Endothelial cell of umbilical vein (primary cell): ENCODE data around the gene PIEZO2.

Experiments
- CTCF ChIP-seq, 2 donors: IDR thresholded peaks; 1 replicate in 1 of 2; 2 replicates in 1 of 2; pipeline ENCODE4 v1.5.1; 2011; ENCODE audit warnings: low read length in 2 of 2, mild to moderate bottlenecking in 2 of 2, moderate library complexity in 2 of 2, control low read depth in 1 of 2, inconsistent platforms in 1 of 2, low read depth in 1 of 2; ENCODE audit not compliant: insufficient read depth in 1 of 2; ENCODE audit errors: extremely low read depth in 1 of 2
- EZH2 ChIP-seq: IDR thresholded peaks from 2 replicates; pipeline ENCODE4 v1.6.1; 2012; ENCODE audit warnings: borderline replicate concordance, low read depth, mild to moderate bottlenecking, moderate library complexity, low read length, inconsistent platforms; ENCODE audit not compliant: severe bottlenecking
- FOS ChIP-seq: IDR thresholded peaks from 2 replicates; pipeline ENCODE4 v1.6.1; 2011; ENCODE audit warnings: mild to moderate bottlenecking, low read length, moderate library complexity, borderline replicate concordance; ENCODE audit not compliant: insufficient read depth
- MYC ChIP-seq: IDR thresholded peaks from one replicate; pipeline ENCODE4 v1.6.1; 2011; ENCODE audit warnings: mild to moderate bottlenecking, low read depth, low read length
- POLR2A ChIP-seq: IDR thresholded peaks from 2 replicates; pipeline ENCODE4 v1.6.1; 2012; ENCODE audit warnings: low read depth, mild to moderate bottlenecking, control low read depth, low read length
- POLR2AphosphoS5 ChIP-seq: IDR thresholded peaks from 2 replicates; pipeline ENCODE4 v1.6.1; 2012; ENCODE audit warnings: low read depth, mild to moderate bottlenecking, control low read depth, low read length, moderate library complexity; ENCODE audit not compliant: insufficient read depth
- TF ChIP-seq, protein P1 (sequence below): IDR thresholded peaks from 2 replicates; pipeline ENCODE4 v1.6.1; 2011; ENCODE audit not compliant: insufficient read depth, insufficient read length

DNA sequence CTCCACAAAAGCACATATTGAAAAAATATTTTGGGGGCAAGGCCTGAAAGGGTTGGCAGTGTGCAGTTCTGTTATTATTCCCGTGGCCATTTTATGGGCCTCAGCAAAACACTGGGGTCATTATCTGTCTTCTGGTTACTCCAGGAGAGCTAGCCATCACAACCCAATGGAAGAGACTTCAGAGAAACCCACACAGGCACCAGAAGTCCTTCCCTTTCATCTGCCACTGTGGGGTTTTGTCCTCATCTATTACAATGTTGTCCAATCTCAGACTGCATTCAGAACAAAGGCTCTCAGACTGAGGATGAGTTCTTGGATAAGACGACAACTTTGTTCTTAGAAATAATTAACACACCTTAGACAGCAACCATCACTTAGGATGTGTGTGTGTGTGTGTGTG lies 98.4 kb downstream of the PIEZO2 start:
- TF ChIP-seq CTCF (IDR thresholded peaks at IDR 0.05; ENCODE audit: extremely low read depth in 1 of 2, insufficient read depth in 1 of 2, low read depth in 1 of 2, low read length in 2 of 2) (no peak), POLR2A (no peak), EZH2 (no peak), MYC (no peak), POLR2AphosphoS5 (no peak), FOS (no peak)
- TF ChIP-seq, protein P1, sequence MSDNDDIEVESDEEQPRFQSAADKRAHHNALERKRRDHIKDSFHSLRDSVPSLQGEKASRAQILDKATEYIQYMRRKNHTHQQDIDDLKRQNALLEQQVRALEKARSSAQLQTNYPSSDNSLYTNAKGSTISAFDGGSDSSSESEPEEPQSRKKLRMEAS = no peak
